Thoracic aorta (tissue), 2 donors: ENCODE data around the gene MT1H. TPM values are rescaled to one million over a fixed set of nuclear protein-coding genes. Genes with fewer than 3 reads are reported as not detected.
"Not testable (repeated sequence)": the region's sequence is repeated elsewhere in the genome, so short reads cannot be mapped to it uniquely, and the experiment has no call there.

Experiments used
- ATAC-seq: fragments of 150-250 bp; one replicate; pipeline ENCODE4 v1.8.0; 2017; ENCODE audit warnings: low read depth; ENCODE audit not compliant: insufficient number of reproducible peaks, low FRiP score
- DNase-seq: peaks from one replicate; pipeline ENCODE4 v3.0.0-alpha.2; 2020; ENCODE audit warnings: low spot score
- H3K27ac ChIP-seq, 2 donors: fragments of 200-600 bp; sonication (generic); 1 replicate in 1 of 2; 2 replicates in 1 of 2; pipeline ENCODE4 v1.5.1; 2016; ENCODE audit warnings: mild to moderate bottlenecking in 2 of 2, moderate library complexity in 2 of 2
- H3K27me3 ChIP-seq: fragments of 200-600 bp; sonication (generic); replicated peaks from 2 replicates; pipeline ENCODE4 v1.6.0; 2016; ENCODE audit warnings: mild to moderate bottlenecking; ENCODE audit not compliant: insufficient read depth
- H3K36me3 ChIP-seq: fragments of 200-600 bp; sonication (generic); one replicate; pipeline ENCODE4 v1.5.1; 2016
- H3K4me1 ChIP-seq, 2 donors: fragments of 200-600 bp; sonication (generic); 1 replicate in 1 of 2; 2 replicates in 1 of 2; pipeline versions ENCODE4 v1.5.1 to v1.6.0; 2016; ENCODE audit warnings: low read depth in 2 of 2, mild to moderate bottlenecking in 1 of 2; ENCODE audit not compliant: control insufficient read depth in 1 of 2
- H3K4me3 ChIP-seq: fragments of 200-600 bp; sonication (generic); 2 replicates; pipeline ENCODE4 v1.5.1; 2016; ENCODE audit warnings: mild to moderate bottlenecking
- H3K9me3 ChIP-seq: fragments of 200-600 bp; sonication (generic); 2 replicates; pipeline ENCODE4 v1.5.1; 2016
- total RNA-seq, 2 donors: library from RNA; depleted of rRNA; stranded (reverse); fragments of >200 nt; gene quantifications; one replicate each; pipeline versions ENCODE4 v1.1.0 to v1.2.3, GENCODE V29; 2016
- TF ChIP-seq, protein P1 (sequence below): fragments of 200-600 bp; sonication (generic); IDR thresholded peaks from one replicate; pipeline ENCODE4 v1.5.1; 2019; ENCODE audit warnings: antibody characterized with exemption

Gene MT1H
- total RNA-seq = not detected

DNA sequence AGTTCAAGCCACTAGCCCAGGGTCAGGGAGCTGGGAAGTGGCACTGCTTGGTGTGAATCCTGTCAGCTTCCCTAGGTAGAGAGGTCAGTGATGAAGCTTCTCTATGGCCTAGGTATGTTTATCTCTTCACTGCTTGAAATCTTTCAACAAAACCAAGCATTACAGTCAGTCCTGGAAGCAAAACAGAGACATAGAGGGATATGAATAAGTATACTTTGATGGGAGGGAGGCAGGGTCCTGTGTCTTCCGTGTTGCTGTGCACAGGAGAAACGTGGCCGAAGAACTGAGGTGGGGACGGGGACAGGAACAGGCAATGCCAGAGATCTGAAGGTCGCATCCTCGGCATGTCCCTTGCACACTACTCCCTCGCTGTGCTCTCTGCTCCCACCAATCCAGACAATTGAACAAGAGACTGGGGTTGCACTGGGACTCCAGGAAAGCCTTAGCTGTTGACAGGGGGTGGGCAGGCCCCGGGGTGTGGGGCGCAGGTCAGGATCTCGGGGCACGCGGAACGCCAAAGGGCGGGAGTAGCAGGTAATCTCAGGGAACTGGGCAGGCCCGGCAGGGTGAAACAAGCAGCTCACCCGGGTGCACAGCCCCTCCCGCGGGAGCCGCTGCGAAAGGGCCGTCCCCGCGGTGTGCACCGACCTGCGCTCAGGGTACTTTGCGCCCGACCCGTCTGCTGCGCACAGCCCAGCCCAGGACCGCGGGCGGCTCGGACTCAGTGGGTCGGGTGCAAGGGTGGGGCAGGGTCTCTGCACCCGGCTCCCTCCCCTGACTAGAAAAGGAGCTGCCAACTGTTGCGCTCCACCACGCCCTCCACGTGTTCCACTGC lies at the start of gene MT1H:
MT1H (plus strand) TSS at position 810 of the 835 bp plus-strand sequence. CDS start 71 bp downstream, outside the sequence.
- H3K27me3 ChIP-seq = peaks cover 13% of the 10 kb centered on the region

DNA sequence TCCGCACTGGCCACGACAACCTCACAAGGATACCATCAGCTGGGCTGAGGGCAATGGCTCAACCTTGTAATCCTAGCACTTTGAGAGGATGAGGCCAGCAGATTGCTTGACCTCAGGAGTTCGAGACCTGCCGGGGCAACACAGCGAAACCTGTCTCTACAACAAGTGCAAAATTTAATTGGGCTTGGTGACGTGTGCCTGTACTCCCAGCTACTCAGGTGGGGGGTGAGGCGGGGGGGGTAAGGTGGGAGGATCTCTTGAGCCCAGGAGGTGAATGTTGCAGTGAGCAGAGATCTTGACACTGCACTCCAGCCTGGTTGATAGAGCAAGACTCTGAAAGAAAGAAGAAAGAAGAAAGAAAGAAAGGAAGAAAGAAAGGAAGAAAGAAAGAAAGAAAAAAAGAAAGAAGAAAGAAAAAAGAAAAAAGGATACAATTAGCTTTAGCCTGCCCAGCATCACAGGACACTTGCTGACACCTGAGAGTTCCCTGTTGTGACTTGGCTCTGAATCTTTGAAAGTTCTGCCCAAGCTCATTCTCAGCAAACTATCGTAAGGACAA lies 49.2 kb upstream of the MT1H start:
- Histone ChIP-seq H3K9me3 (no peaks in the 10 kb centered on the region), H3K27me3 (no peaks in the 10 kb centered on the region), H3K27ac (no peak overlapping the region), H3K4me3 (no peak overlapping the region), H3K36me3 (no peaks in the 10 kb centered on the region), H3K4me1 (peaks cover 4 to 14% of the 10 kb centered on the region in 2 donors)
- DNase-seq = no peak
- no peak for ATAC-seq
- TF ChIP-seq, protein P1, sequence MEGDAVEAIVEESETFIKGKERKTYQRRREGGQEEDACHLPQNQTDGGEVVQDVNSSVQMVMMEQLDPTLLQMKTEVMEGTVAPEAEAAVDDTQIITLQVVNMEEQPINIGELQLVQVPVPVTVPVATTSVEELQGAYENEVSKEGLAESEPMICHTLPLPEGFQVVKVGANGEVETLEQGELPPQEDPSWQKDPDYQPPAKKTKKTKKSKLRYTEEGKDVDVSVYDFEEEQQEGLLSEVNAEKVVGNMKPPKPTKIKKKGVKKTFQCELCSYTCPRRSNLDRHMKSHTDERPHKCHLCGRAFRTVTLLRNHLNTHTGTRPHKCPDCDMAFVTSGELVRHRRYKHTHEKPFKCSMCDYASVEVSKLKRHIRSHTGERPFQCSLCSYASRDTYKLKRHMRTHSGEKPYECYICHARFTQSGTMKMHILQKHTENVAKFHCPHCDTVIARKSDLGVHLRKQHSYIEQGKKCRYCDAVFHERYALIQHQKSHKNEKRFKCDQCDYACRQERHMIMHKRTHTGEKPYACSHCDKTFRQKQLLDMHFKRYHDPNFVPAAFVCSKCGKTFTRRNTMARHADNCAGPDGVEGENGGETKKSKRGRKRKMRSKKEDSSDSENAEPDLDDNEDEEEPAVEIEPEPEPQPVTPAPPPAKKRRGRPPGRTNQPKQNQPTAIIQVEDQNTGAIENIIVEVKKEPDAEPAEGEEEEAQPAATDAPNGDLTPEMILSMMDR = no peak

More for the DNA sequence above, at the start of gene MT1H:
- no peak within 1 kb of the TSS for H3K27ac ChIP-seq
- DNase-seq (no peak), ATAC-seq (no peak)
- no peaks in the 10 kb centered on the region for H3K9me3 ChIP-seq
- peaks cover 6 to 22% of the 10 kb centered on the region in 2 donors for H3K4me1 ChIP-seq
- H3K36me3 ChIP-seq = no peaks in the 10 kb centered on the region
- H3K4me3 ChIP-seq = no peak within 1 kb of the TSS
- TF ChIP-seq, protein P1 = no peak

DNA sequence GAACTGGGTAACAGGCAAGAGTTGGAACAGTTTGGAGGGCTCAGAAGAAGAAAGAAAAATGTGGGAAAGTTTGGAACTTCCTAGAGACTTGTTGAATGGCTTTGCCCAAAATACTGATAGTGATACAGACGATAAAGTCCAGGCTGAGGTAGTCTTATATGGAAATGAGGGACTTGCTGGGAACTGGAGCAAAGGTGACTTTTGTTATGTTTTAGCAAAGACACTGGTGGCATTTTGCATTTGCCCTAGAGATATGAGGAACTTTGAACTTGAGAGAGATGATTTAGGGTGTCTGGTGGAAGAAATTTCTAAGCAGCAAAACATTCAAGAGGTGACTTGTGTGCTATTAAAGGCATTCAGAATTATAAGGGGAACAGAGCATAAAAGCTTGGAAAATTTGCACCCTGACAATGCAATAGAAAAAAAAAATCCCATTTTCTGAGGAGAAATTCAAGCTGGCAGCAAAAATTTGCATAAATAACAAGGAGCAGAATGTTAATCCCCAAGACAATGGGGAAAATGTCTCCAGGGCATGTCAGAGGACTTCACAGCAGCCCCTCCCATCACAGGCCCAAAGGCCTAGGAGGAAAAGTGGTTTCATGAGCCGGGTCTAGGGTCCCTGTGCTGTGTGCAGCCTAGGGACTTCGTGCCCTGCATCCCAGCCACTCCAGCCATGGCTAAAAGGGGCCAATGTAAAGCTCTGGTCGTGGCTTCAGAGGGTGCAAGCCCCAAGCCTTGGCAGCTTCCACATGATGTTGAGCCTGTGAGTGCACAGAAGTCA lies 47.8 kb upstream of the MT1H start:
- H3K36me3 ChIP-seq, ATAC-seq, H3K4me3 ChIP-seq, H3K9me3 ChIP-seq, H3K27me3 ChIP-seq, H3K27ac ChIP-seq, DNase-seq: not testable (repeated sequence)
- H3K4me1 ChIP-seq = peaks cover 4 to 14% of the 10 kb centered on the region in 2 donors

DNA sequence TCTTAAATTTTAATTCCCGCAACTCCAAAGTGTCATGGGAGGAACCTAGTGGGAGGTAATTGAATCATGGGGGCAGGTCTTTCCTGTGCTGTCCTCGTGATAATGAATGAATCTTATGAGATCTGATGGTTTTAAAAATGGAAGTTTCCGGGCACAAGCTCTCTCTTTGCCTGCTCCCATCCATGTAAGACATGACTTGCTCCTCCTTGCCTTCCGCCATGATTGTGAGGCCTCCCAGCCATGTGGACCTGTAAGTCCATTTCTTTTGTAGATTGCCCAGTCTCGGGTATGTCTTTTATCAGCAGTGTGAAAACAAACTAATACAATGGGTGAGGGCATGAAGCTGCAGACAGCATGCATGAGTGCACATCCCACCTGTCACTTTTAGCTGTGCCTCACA lies 46.4 kb upstream of the MT1H start:
- H3K9me3 ChIP-seq, ATAC-seq, H3K27me3 ChIP-seq, DNase-seq, H3K4me3 ChIP-seq, H3K4me1 ChIP-seq, H3K27ac ChIP-seq, H3K36me3 ChIP-seq: not testable (repeated sequence)

DNA sequence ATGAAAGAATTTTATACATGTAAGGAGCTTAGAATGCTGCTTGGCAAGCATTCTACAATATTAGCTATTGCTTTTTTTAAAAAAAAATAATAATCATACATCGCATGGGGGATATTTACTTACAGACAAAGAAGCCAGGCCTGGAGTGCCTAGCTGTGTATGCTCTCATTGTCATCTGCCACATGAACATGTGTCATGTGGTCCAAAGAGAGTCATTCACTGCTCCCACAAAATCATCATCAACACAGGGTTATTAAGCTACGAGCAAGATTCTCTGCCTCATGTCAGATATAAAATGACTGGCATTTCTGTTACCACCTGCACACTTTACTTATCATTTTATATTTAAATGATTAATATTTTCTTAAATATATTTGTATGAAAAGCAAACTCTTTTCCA lies 46.0 kb upstream of the MT1H start:
- no peaks in the 10 kb centered on the region for H3K27me3 ChIP-seq
- ATAC-seq = no peak

More for the DNA sequence above, 46.0 kb upstream of the MT1H start:
- DNase-seq = no peak
- TF ChIP-seq, protein P1 = no peak
- Histone ChIP-seq H3K27ac (no peak overlapping the region), H3K4me3 (no peak overlapping the region), H3K4me1 (peaks cover 0 to 5% of the 10 kb centered on the region in 2 donors), H3K9me3 (no peaks in the 10 kb centered on the region), H3K36me3 (no peaks in the 10 kb centered on the region)
